Mesenchymal stem cell (in vitro differentiated cells and primary cell): ENCODE results near the gene BBLN.

ENCODE experiments used
- DNase-seq: peaks from one replicate; pipeline ENCODE4 v3.0.0-alpha.2; 2013
- H2AFZ ChIP-seq: one replicate; pipeline ENCODE4 v1.6.1; 2013; ENCODE audit warnings: low read depth, mild to moderate bottlenecking, control low read depth, inconsistent platforms, low read length, moderate library complexity
- H2AK5ac ChIP-seq: 2 replicates; pipeline ENCODE4 v1.6.1; 2013; ENCODE audit warnings: low read length, moderate library complexity, mild to moderate bottlenecking, inconsistent platforms; ENCODE audit not compliant: severe bottlenecking
- H2BK120ac ChIP-seq: one replicate; pipeline ENCODE4 v1.6.1; 2013; ENCODE audit warnings: low read depth, mild to moderate bottlenecking, inconsistent platforms, low read length, moderate library complexity
- H2BK12ac ChIP-seq, 2 experiments: one replicate each; pipeline ENCODE4 v1.6.1; 2013; ENCODE audit warnings: inconsistent platforms in 2 of 2, low read length in 2 of 2, mild to moderate bottlenecking in 2 of 2, moderate library complexity in 2 of 2, control low read depth in 1 of 2
- H2BK15ac ChIP-seq: one replicate; pipeline ENCODE4 v1.6.1; 2013; ENCODE audit warnings: mild to moderate bottlenecking, low read depth, inconsistent platforms; ENCODE audit not compliant: poor library complexity, severe bottlenecking
- H2BK5ac ChIP-seq: 2 replicates; pipeline ENCODE4 v1.6.1; 2013; ENCODE audit warnings: low read depth, mild to moderate bottlenecking, low read length, control low read depth, inconsistent platforms; ENCODE audit not compliant: poor library complexity, severe bottlenecking
- H3K14ac ChIP-seq, 2 experiments: one replicate each; pipeline ENCODE4 v1.6.1; 2013; ENCODE audit warnings: inconsistent platforms in 2 of 2, low read length in 2 of 2, control low read depth in 1 of 2, mild to moderate bottlenecking in 1 of 2, moderate library complexity in 1 of 2
- H3K18ac ChIP-seq, 2 experiments: one replicate each; pipeline ENCODE4 v1.6.1; 2013; ENCODE audit warnings: inconsistent platforms in 2 of 2, low read length in 2 of 2, control low read depth in 1 of 2, low read depth in 1 of 2, mild to moderate bottlenecking in 1 of 2
- H3K23ac ChIP-seq, 2 experiments: one replicate each; pipeline ENCODE4 v1.6.1; 2013; ENCODE audit warnings: inconsistent platforms in 2 of 2, low read length in 2 of 2, mild to moderate bottlenecking in 2 of 2, moderate library complexity in 2 of 2, control low read depth in 1 of 2
- H3K27ac ChIP-seq: 2 replicates; pipeline ENCODE4 v1.5.1; 2013; ENCODE audit warnings: mild to moderate bottlenecking, moderate library complexity, low read length, control low read depth, inconsistent platforms; ENCODE audit not compliant: poor library complexity, severe bottlenecking
- H3K27me3 ChIP-seq, 2 experiments: 2 replicates each; pipeline versions ENCODE4 v1.6.1 to v1.7.0; 2013; ENCODE audit warnings: low read length in 2 of 2, mild to moderate bottlenecking in 2 of 2, moderate library complexity in 2 of 2, control low read depth in 1 of 2, inconsistent platforms in 1 of 2; ENCODE audit not compliant: control insufficient read depth in 1 of 2, insufficient read depth in 1 of 2
- H3K36me3 ChIP-seq, 2 experiments: 2 replicates each; pipeline versions ENCODE4 v1.6.1 to v1.7.0; 2013; ENCODE audit warnings: low read length in 2 of 2, control low read depth in 1 of 2, inconsistent platforms in 1 of 2, low read depth in 1 of 2, mild to moderate bottlenecking in 1 of 2; ENCODE audit not compliant: insufficient read depth in 2 of 2, control insufficient read depth in 1 of 2
- H3K4ac ChIP-seq, 2 experiments: one replicate each; pipeline ENCODE4 v1.6.1; 2013; ENCODE audit warnings: inconsistent platforms in 2 of 2, low read length in 2 of 2, mild to moderate bottlenecking in 2 of 2, moderate library complexity in 2 of 2, control low read depth in 1 of 2, low read depth in 1 of 2
- H3K4me1 ChIP-seq: 2 replicates; pipeline ENCODE4 v1.6.1; 2013; ENCODE audit warnings: low read depth, low read length, control low read depth; ENCODE audit not compliant: control insufficient read depth, insufficient read depth
- H3K4me2 ChIP-seq: 2 replicates; pipeline ENCODE4 v1.6.1; 2013; ENCODE audit warnings: low read length, mild to moderate bottlenecking, inconsistent platforms; ENCODE audit not compliant: poor library complexity, severe bottlenecking
- H3K4me3 ChIP-seq, 2 experiments: 2 replicates each; pipeline versions ENCODE4 v1.5.1 to v1.7.0; 2013; ENCODE audit warnings: low read length in 2 of 2, mild to moderate bottlenecking in 2 of 2, control low read depth in 1 of 2, low read depth in 1 of 2; ENCODE audit not compliant: insufficient read depth in 1 of 2
- H3K79me1 ChIP-seq: replicated peaks from 2 replicates; pipeline ENCODE4 v1.6.1; 2013; ENCODE audit warnings: mild to moderate bottlenecking, control low read depth, low read length, inconsistent platforms; ENCODE audit not compliant: poor library complexity, severe bottlenecking
- H3K9ac ChIP-seq: 2 replicates; pipeline ENCODE4 v1.7.0; 2013; ENCODE audit warnings: mild to moderate bottlenecking, low read length, moderate library complexity
- H3K9me3 ChIP-seq: 2 replicates; pipeline ENCODE4 v1.7.0; 2013; ENCODE audit warnings: mild to moderate bottlenecking, low read length; ENCODE audit not compliant: control insufficient read depth
- H4K8ac ChIP-seq: one replicate; pipeline ENCODE4 v1.6.1; 2013; ENCODE audit warnings: inconsistent platforms, mild to moderate bottlenecking, low read length, moderate library complexity
- H4K91ac ChIP-seq: one replicate; pipeline ENCODE4 v1.6.1; 2013; ENCODE audit warnings: mild to moderate bottlenecking, low read length, inconsistent platforms
- WGBS: methylation state at CpG from one replicate; pipeline ENCODE4 v1.1.7; 2013; ENCODE audit warnings: mixed read lengths; 5-methylcytosine and 5-hydroxymethylcytosine counted together

BBLN gene

GRCh38 chr9:128191406-128192046 is 31.5 kb downstream of the BBLN start, which contains the start of gene CIZ1:
TSS of gene CIZ1 (minus strand) at chr9:128191572. CDS start at chr9:128190857, 715 bp downstream.
- peak within 1 kb of the TSS in 1 of 2 experiments; percentile 89 for H3K23ac ChIP-seq

DNA sequence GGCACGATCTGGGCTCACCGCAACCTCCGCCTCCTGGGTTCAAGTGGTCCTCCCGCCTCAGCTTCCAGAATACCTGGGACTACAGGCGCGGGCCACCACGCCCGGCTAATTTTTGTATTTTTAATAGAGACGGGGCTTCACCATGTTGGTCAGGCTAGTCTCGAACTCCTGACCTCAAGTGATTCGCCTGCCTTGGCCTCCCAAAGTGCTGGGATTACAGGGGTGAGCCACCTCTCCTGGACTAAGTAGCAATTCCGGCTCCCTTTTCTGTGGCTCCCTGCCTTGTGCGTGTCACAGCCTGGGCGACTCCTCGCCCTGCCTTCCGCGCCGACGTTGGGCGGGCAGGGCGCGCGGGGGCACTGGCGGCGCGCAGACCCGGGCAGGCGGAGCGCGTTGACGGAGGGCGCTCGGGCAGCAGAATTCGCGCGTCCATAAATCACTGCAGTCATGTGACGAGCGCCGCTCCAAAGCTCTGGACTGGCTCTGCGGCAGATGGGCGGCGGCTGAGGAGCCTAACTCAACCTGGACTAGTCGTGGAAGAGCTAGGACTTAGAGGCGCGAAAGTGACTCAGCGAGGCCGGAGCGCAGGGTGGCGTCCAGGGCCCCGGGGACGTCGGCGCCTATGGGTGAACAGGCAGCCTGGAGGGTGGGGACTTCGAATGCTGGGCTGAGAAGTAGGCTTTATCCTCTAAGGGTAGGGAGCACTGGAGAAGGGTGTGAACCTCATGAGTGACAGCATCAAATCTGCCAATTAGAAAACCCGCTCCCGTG is 32.7 kb downstream of the BBLN start:
- H2AFZ ChIP-seq, result no peak overlapping the region
- no peak overlapping the region for H3K27ac ChIP-seq
- H3K36me3 ChIP-seq, result peaks cover 22 to 28% of the 10 kb centered on the region in 2 experiments
- peaks cover 18% of the 10 kb centered on the region for H3K4me1 ChIP-seq
- peak overlapping the region in 1 of 2 experiments; percentile 43 for H3K4ac ChIP-seq
- DNase-seq, result no peak
- no peak overlapping the region for H2BK15ac ChIP-seq
- H2AK5ac ChIP-seq, result no peak overlapping the region
- H4K8ac ChIP-seq, result peak overlapping the region; percentile 77
- H3K27me3 ChIP-seq, result no peaks in the 10 kb centered on the region
- H3K18ac ChIP-seq, result no peak overlapping the region
- H2BK5ac ChIP-seq, result no peak overlapping the region
- 92% methylated on average over 56 of the region's 56 CpGs for WGBS
- peak overlapping the region; percentile 96 for H3K9ac ChIP-seq
- H3K4me2 ChIP-seq, result no peak overlapping the region
- no peak overlapping the region for H3K14ac ChIP-seq
- peak overlapping the region in 1 of 2 experiments; percentile 97 for H3K4me3 ChIP-seq
- H2BK12ac ChIP-seq, result peak overlapping the region in 1 of 2 experiments; percentile 74
- no peaks in the 10 kb centered on the region for H3K9me3 ChIP-seq
- H4K91ac ChIP-seq, result no peak overlapping the region
- no peak overlapping the region for H2BK120ac ChIP-seq
- peaks cover 15% of the 10 kb centered on the region for H3K79me1 ChIP-seq
- H3K23ac ChIP-seq, result no peak overlapping the region

More at GRCh38 chr9:128191406-128192046, 31.5 kb downstream of the BBLN start, which contains the start of gene CIZ1:
- Histone ChIP-seq H2AK5ac (peak within 1 kb of the TSS; percentile 54), H3K27me3 (no peaks in the 10 kb centered on the region), H3K9ac (peak within 1 kb of the TSS; percentile 96), H2BK120ac (peak within 1 kb of the TSS; percentile 71), H2BK5ac (peak within 1 kb of the TSS; percentile 53), H3K4me2 (peak within 1 kb of the TSS; percentile 90), H3K79me1 (peaks cover 17% of the 10 kb centered on the region), H2AFZ (peak within 1 kb of the TSS; percentile 97), H4K8ac (peak within 1 kb of the TSS; percentile 98), H3K14ac (peak within 1 kb of the TSS in 1 of 2 experiments; percentile 96), H3K4me1 (peaks cover 19% of the 10 kb centered on the region), H3K9me3 (no peaks in the 10 kb centered on the region), H3K36me3 (peaks cover 26 to 31% of the 10 kb centered on the region in 2 experiments), H2BK15ac (peak within 1 kb of the TSS; percentile 95), H3K18ac (peak within 1 kb of the TSS; percentile 95 to 99), H3K4ac (peak within 1 kb of the TSS; percentile 94 to 95), H4K91ac (peak within 1 kb of the TSS; percentile 91), H3K27ac (peak within 1 kb of the TSS; percentile 46), H2BK12ac (peak within 1 kb of the TSS in 1 of 2 experiments; percentile 78), H3K4me3 (peak within 1 kb of the TSS; percentile 88 to 97)
- under 1% methylated on average over 61 of the region's 71 CpGs for WGBS
- DNase-seq, result peak; percentile 80

GRCh38 chr9:128193469-128194096 is 33.5 kb downstream of the BBLN start:
- H3K36me3 ChIP-seq, result peaks cover 21 to 25% of the 10 kb centered on the region in 2 experiments
- no peak overlapping the region for H3K23ac ChIP-seq
- WGBS, result 94% methylated on average over 14 of the region's 14 CpGs
- peak overlapping the region in 1 of 2 experiments; percentile 97 for H3K4me3 ChIP-seq
- H2BK12ac ChIP-seq, result no peak overlapping the region
- peak overlapping the region; percentile 96 for H3K9ac ChIP-seq
- no peak overlapping the region for H2BK5ac ChIP-seq
- no peak for DNase-seq
- no peaks in the 10 kb centered on the region for H3K27me3 ChIP-seq
- peak overlapping the region in 1 of 2 experiments; percentile 43 for H3K4ac ChIP-seq
- no peak overlapping the region for H2BK120ac ChIP-seq
- peaks cover 15% of the 10 kb centered on the region for H3K79me1 ChIP-seq
- no peak overlapping the region for H4K8ac ChIP-seq
- H3K14ac ChIP-seq, result no peak overlapping the region
- H3K18ac ChIP-seq, result no peak overlapping the region
- H2AK5ac ChIP-seq, result no peak overlapping the region
- H3K9me3 ChIP-seq, result no peaks in the 10 kb centered on the region
- no peak overlapping the region for H4K91ac ChIP-seq
- no peak overlapping the region for H3K27ac ChIP-seq
- no peak overlapping the region for H2AFZ ChIP-seq
- H2BK15ac ChIP-seq, result no peak overlapping the region
- H3K4me2 ChIP-seq, result no peak overlapping the region
- H3K4me1 ChIP-seq, result peaks cover 18% of the 10 kb centered on the region
